Body of pancreas (tissue), 4 donors: Measurements from ENCODE around the gene RPL13. TPM values are rescaled to one million over a fixed set of nuclear protein-coding genes. Genes with fewer than 3 reads are reported as not detected.

Source experiments
- ATAC-seq: fragments of 150-250 bp; one replicate; pipeline ENCODE4 v1.9.1; 2016
- DNase-seq, 4 donors: peaks; one replicate each; pipeline ENCODE4 v3.0.0-alpha.2; 2019
- H3K27ac ChIP-seq, 4 donors: fragments of 200-600 bp; sonication (generic); 1 replicate in 3 of 4; 2 replicates in 1 of 4; pipeline versions ENCODE4 v1.5.1 to v1.6.1; 2016 to 2019; ENCODE audit warnings: mild to moderate bottlenecking in 1 of 4, mixed read lengths in 1 of 4, moderate library complexity in 1 of 4
- H3K27me3 ChIP-seq, 2 donors: fragments of 200-600 bp; sonication (generic); one replicate each; pipeline ENCODE4 v1.6.0; 2016; ENCODE audit warnings: mild to moderate bottlenecking in 1 of 2
- H3K36me3 ChIP-seq, 2 donors: fragments of 200-600 bp; sonication (generic); replicated peaks in 1 of 2; 2 replicates each; pipeline ENCODE4 v1.5.1; 2016; ENCODE audit warnings: low read depth in 2 of 2; ENCODE audit not compliant: insufficient read depth in 1 of 2
- H3K4me1 ChIP-seq: fragments of 200-600 bp; sonication (generic); one replicate; pipeline ENCODE4 v1.6.0; 2016
- H3K4me3 ChIP-seq, 2 donors: fragments of 200-600 bp; sonication (generic); 1 replicate in 1 of 2; 2 replicates in 1 of 2; pipeline ENCODE4 v1.5.1; 2016 to 2019
- H3K9me3 ChIP-seq, 3 donors: fragments of 200-600 bp; sonication (generic); 1 replicate in 2 of 3; 2 replicates in 1 of 3; pipeline ENCODE4 v1.5.1; 2016
- POLR2A ChIP-seq, 3 donors: fragments of 450-650 bp; IDR thresholded peaks; one replicate each; pipeline ENCODE4 v1.6.1; 2016; ENCODE audit warnings: antibody characterized with exemption in 3 of 3, mild to moderate bottlenecking in 2 of 3
- WGBS, 2 donors: methylation state at CpG; one replicate each; pipeline ENCODE4 v1.1.5; 2017; 5-methylcytosine and 5-hydroxymethylcytosine counted together
- intact Hi-C: fragments of 100-400 bp; cut with DNase I; formaldehyde crosslinking; loops from one replicate; pipeline ENCODE4 v1.15.1; 2023
- total RNA-seq, 2 donors: library from RNA; depleted of rRNA; stranded (reverse); fragments of >200 nt; gene quantifications; one replicate each; pipeline ENCODE4 v1.1.0, GENCODE V29; 2016
- TF ChIP-seq, protein P1 (sequence below), 7 experiments: fragments of 450-650 bp in 4 of 7; fragments of 200-600 bp in 3 of 7; sonication (generic) in 3 of 7; IDR thresholded peaks; one replicate each; pipeline ENCODE4 v1.5.1; 2016 to 2019; ENCODE audit warnings: antibody characterized with exemption in 7 of 7

RPL13 gene
- total RNA-seq, 2 donors from 2014 or later: 3,820 to 5,570 TPM

- H3K27ac ChIP-seq: no peak overlapping the region
- peaks cover 5 to 29% of the 10 kb centered on the region in 2 donors for H3K36me3 ChIP-seq
- intact Hi-C loops: no loop called here
Observed at GRCh38 chr16:89522287-89522686, 38.2 kb upstream of the RPL13 start.

DNA sequence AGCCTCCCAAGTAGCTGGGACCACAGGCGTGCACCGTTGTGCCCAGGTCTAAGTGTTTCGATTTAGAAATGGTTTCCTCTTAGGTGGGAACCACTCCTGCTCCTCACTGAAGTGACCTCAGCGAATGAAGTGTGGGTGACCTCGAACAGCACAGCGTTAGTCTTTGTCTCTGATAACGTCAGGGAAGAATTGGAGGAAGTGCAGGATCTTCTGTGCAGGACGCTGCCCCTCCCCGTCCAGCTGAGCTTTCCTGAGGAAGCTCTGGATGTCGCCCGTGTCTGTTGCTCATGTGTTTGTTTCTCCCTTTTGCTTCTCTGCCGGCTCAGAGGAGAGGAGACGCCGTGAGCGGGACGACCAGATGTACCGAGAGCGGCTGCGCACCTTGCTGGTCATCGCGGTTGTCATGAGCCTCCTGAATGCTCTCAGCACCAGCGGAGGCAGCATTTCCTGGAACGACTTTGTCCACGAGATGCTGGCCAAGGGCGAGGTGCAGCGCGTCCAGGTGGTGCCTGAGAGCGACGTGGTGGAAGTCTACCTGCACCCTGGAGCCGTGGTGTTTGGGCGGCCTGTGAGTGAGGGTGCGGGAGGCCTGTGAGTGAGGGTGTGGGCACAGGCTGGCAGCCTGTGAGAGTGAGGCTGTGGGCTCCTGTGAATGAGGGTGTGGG is 36.7 kb upstream of the RPL13 start:
- H3K27me3 ChIP-seq: no peaks in the 10 kb centered on the region
- TF ChIP-seq POLR2A (IDR thresholded peaks at IDR 0.05): no peak
- TF ChIP-seq, protein P1, sequence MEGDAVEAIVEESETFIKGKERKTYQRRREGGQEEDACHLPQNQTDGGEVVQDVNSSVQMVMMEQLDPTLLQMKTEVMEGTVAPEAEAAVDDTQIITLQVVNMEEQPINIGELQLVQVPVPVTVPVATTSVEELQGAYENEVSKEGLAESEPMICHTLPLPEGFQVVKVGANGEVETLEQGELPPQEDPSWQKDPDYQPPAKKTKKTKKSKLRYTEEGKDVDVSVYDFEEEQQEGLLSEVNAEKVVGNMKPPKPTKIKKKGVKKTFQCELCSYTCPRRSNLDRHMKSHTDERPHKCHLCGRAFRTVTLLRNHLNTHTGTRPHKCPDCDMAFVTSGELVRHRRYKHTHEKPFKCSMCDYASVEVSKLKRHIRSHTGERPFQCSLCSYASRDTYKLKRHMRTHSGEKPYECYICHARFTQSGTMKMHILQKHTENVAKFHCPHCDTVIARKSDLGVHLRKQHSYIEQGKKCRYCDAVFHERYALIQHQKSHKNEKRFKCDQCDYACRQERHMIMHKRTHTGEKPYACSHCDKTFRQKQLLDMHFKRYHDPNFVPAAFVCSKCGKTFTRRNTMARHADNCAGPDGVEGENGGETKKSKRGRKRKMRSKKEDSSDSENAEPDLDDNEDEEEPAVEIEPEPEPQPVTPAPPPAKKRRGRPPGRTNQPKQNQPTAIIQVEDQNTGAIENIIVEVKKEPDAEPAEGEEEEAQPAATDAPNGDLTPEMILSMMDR (IDR thresholded peaks at IDR 0.05): no peak
- no peak overlapping the region for H3K27ac ChIP-seq
- no peaks in the 10 kb centered on the region for H3K4me1 ChIP-seq
- no peak for ATAC-seq
- no peaks in the 10 kb centered on the region for H3K9me3 ChIP-seq
- WGBS, 2 donors: 87 to 91% methylated on average over 19 to 32 of the region's 32 CpGs
- intact Hi-C loops: no loop called here
- H3K36me3 ChIP-seq: peaks cover 5 to 30% of the 10 kb centered on the region in 2 donors
- no peak for DNase-seq
- H3K4me3 ChIP-seq: no peak overlapping the region

More at GRCh38 chr16:89522287-89522686, 38.2 kb upstream of the RPL13 start:
- ATAC-seq: no peak
- H3K27me3 ChIP-seq: no peaks in the 10 kb centered on the region
- H3K9me3 ChIP-seq: no peaks in the 10 kb centered on the region
- TF ChIP-seq POLR2A (IDR thresholded peaks at IDR 0.05): no peak
- TF ChIP-seq, protein P1 (IDR thresholded peaks at IDR 0.05): no peak
- WGBS, 2 donors: 88 to 94% methylated on average over 27 of the region's 31 CpGs
- H3K4me3 ChIP-seq: no peak overlapping the region
- DNase-seq: no peak
- no peaks in the 10 kb centered on the region for H3K4me1 ChIP-seq

GRCh38 chr16:89525146-89525913 is 35.2 kb upstream of the RPL13 start:
- Histone ChIP-seq H3K27me3 (no peaks in the 10 kb centered on the region), H3K4me1 (no peaks in the 10 kb centered on the region), H3K27ac (no peak overlapping the region), H3K4me3 (no peak overlapping the region), H3K9me3 (no peaks in the 10 kb centered on the region), H3K36me3 (peaks cover 5 to 32% of the 10 kb centered on the region in 2 donors)
- DNase-seq (no peak), ATAC-seq (no peak)
- WGBS, 2 donors: 73 to 92% methylated on average over 19 to 20 of the region's 20 CpGs
- no peak for TF ChIP-seq POLR2A (IDR thresholded peaks at IDR 0.05)
- TF ChIP-seq, protein P1 (IDR thresholded peaks at IDR 0.05): no peak
- intact Hi-C loops: no loop called here

DNA sequence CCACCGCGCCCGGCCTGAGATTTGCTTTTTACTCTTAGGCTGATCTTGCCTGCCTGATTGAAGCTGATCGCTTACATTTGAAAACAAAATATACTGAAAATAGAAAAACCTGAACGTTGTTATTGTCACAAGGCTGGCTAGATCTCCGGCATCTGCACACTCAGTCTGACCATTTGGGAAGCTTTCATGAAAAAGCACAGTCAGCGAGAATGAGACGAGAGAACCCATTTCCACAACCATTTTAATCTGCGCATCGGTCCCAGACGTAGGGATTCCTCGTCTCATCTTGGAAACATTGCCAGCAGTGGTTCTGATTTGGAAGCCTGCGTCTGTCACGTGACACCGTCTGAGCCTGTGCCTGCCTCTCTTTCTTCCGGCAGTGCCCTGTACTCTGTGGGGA is 31.4 kb upstream of the RPL13 start:
- H3K27me3 ChIP-seq: no peaks in the 10 kb centered on the region
- H3K9me3 ChIP-seq: no peaks in the 10 kb centered on the region
- no peak for DNase-seq
- TF ChIP-seq, protein P1 (IDR thresholded peaks at IDR 0.05): no peak
- no peak for TF ChIP-seq POLR2A (IDR thresholded peaks at IDR 0.05)
- no peaks in the 10 kb centered on the region for H3K4me1 ChIP-seq
- intact Hi-C loops: no loop called here
- H3K36me3 ChIP-seq: peaks cover 3 to 39% of the 10 kb centered on the region in 2 donors
- H3K27ac ChIP-seq: no peak overlapping the region
- ATAC-seq: no peak
- no peak overlapping the region for H3K4me3 ChIP-seq
- 89 to 97% methylated on average over 16 of the region's 16 CpGs for WGBS, 2 donors
